Activated CD4-positive, alpha-beta T cell treated with anti-CD3 and anti-CD28 coated beads, Interleukin-2, amount 10 ng/mL, durations not matched to agents 7 days and 5 days (primary cell): ENCODE measurements around the gene MYO18B. TPM values are rescaled to one million over a fixed set of nuclear protein-coding genes. Genes with fewer than 3 reads are reported as not detected.

Experiments
- CTCF ChIA-PET: fragments of 350-600 bp; sonication (Branson Sonifier 250); formaldehyde crosslinking; loops from one replicate; lab custom pipeline; 2021; ENCODE audit warnings: antibody characterized with exemption; lab: Charles Lee
- POLR2A ChIA-PET: fragments of 350-600 bp; sonication (Branson Sonifier 250); formaldehyde crosslinking; loops from one replicate; lab custom pipeline; 2021; ENCODE audit warnings: antibody characterized with exemption; lab: Charles Lee
- DNase-seq: peaks from one replicate; pipeline ENCODE4 v3.0.0-alpha.2; 2020
- H3K27ac Mint-ChIP-seq: one replicate; pipeline ENCODE4 v1.8.0; 2021; ENCODE audit warnings: mild to moderate bottlenecking, moderate library complexity, mixed read lengths
- H3K27me3 Mint-ChIP-seq: one replicate; pipeline ENCODE4 v1.8.0; 2021; ENCODE audit warnings: mixed read lengths
- H3K36me3 Mint-ChIP-seq: one replicate; pipeline ENCODE4 v1.8.0; 2021; ENCODE audit warnings: low read depth, mixed read lengths
- H3K4me1 Mint-ChIP-seq: one replicate; pipeline ENCODE4 v1.8.0; 2021; ENCODE audit warnings: mixed read lengths
- H3K4me3 Mint-ChIP-seq: one replicate; pipeline ENCODE4 v1.8.0; 2021; ENCODE audit warnings: mild to moderate bottlenecking, moderate library complexity, mixed read lengths
- H3K9me3 Mint-ChIP-seq: one replicate; pipeline ENCODE4 v1.8.0; 2021; ENCODE audit warnings: mixed read lengths
- total RNA-seq, 2 experiments: library from RNA; stranded (reverse); gene quantifications; one replicate each; pipeline ENCODE4 v1.2.3, GENCODE V29; 2021

Gene MYO18B
- total RNA-seq, 2 experiments from 2014 or later, result 2.0 TPM

GRCh38 chr22:25996669-25997068 is 254.7 kb downstream of the MYO18B start:
- POLR2A ChIA-PET, result no interaction called here
- H3K27ac Mint-ChIP-seq, result no peak overlapping the region
- H3K9me3 Mint-ChIP-seq, result no peaks in the 10 kb centered on the region
- CTCF ChIA-PET, result no interaction called here
- no peak for DNase-seq
- peaks cover 3% of the 10 kb centered on the region for H3K27me3 Mint-ChIP-seq
- no peak overlapping the region for H3K4me3 Mint-ChIP-seq
- no peaks in the 10 kb centered on the region for H3K4me1 Mint-ChIP-seq
- no peaks in the 10 kb centered on the region for H3K36me3 Mint-ChIP-seq

GRCh38 chr22:25997886-25998775 is 256.1 kb downstream of the MYO18B start:
- Mint-ChIP-seq H3K27ac (no peak overlapping the region), H3K4me1 (no peaks in the 10 kb centered on the region), H3K27me3 (peaks cover 3% of the 10 kb centered on the region), H3K36me3 (no peaks in the 10 kb centered on the region), H3K9me3 (no peaks in the 10 kb centered on the region), H3K4me3 (no peak overlapping the region)
- ChIA-PET CTCF (no interaction called here), POLR2A (no interaction called here)
- no peak for DNase-seq

GRCh38 chr22:26002456-26002855 is 260.5 kb downstream of the MYO18B start:
- CTCF ChIA-PET, result no interaction called here
- H3K4me3 Mint-ChIP-seq, result no peak overlapping the region
- no peaks in the 10 kb centered on the region for H3K36me3 Mint-ChIP-seq
- no peak overlapping the region for H3K27ac Mint-ChIP-seq
- no peaks in the 10 kb centered on the region for H3K27me3 Mint-ChIP-seq
- DNase-seq, result no peak
- H3K9me3 Mint-ChIP-seq, result no peaks in the 10 kb centered on the region
- H3K4me1 Mint-ChIP-seq, result no peaks in the 10 kb centered on the region
- POLR2A ChIA-PET, result no interaction called here

GRCh38 chr22:26004477-26004876 is 262.5 kb downstream of the MYO18B start:
- no peaks in the 10 kb centered on the region for H3K9me3 Mint-ChIP-seq
- ChIA-PET CTCF (no interaction called here), POLR2A (no interaction called here)
- DNase-seq, result no peak
- no peak overlapping the region for H3K4me3 Mint-ChIP-seq
- no peaks in the 10 kb centered on the region for H3K36me3 Mint-ChIP-seq
- H3K4me1 Mint-ChIP-seq, result no peaks in the 10 kb centered on the region
- H3K27ac Mint-ChIP-seq, result no peak overlapping the region
- peaks cover 2% of the 10 kb centered on the region for H3K27me3 Mint-ChIP-seq

GRCh38 chr22:26008587-26008986 is 266.6 kb downstream of the MYO18B start:
- no peak for DNase-seq
- no peaks in the 10 kb centered on the region for H3K4me1 Mint-ChIP-seq
- H3K36me3 Mint-ChIP-seq, result no peaks in the 10 kb centered on the region
- POLR2A ChIA-PET, result no interaction called here
- no peak overlapping the region for H3K4me3 Mint-ChIP-seq
- CTCF ChIA-PET, result no interaction called here
- H3K27ac Mint-ChIP-seq, result no peak overlapping the region
- peaks cover 2% of the 10 kb centered on the region for H3K27me3 Mint-ChIP-seq
- H3K9me3 Mint-ChIP-seq, result no peaks in the 10 kb centered on the region

GRCh38 chr22:26016916-26017315 is 274.9 kb downstream of the MYO18B start:
- H3K4me3 Mint-ChIP-seq, result no peak overlapping the region
- POLR2A ChIA-PET, result no interaction called here
- CTCF ChIA-PET, result no interaction called here
- no peaks in the 10 kb centered on the region for H3K9me3 Mint-ChIP-seq
- H3K27me3 Mint-ChIP-seq, result peaks cover 2% of the 10 kb centered on the region
- H3K36me3 Mint-ChIP-seq, result no peaks in the 10 kb centered on the region
- H3K27ac Mint-ChIP-seq, result no peak overlapping the region
- H3K4me1 Mint-ChIP-seq, result no peaks in the 10 kb centered on the region
- no peak for DNase-seq

GRCh38 chr22:26017932-26018331 is 275.9 kb downstream of the MYO18B start:
- Mint-ChIP-seq H3K4me3 (no peak overlapping the region), H3K4me1 (no peaks in the 10 kb centered on the region), H3K36me3 (no peaks in the 10 kb centered on the region), H3K9me3 (no peaks in the 10 kb centered on the region), H3K27me3 (peaks cover 2% of the 10 kb centered on the region), H3K27ac (no peak overlapping the region)
- ChIA-PET CTCF (no interaction called here), POLR2A (no interaction called here)
- DNase-seq, result no peak

- no peaks in the 10 kb centered on the region for H3K4me1 Mint-ChIP-seq
- ChIA-PET CTCF (no interaction called here), POLR2A (no interaction called here)
- H3K36me3 Mint-ChIP-seq, result no peaks in the 10 kb centered on the region
- H3K9me3 Mint-ChIP-seq, result no peaks in the 10 kb centered on the region
- DNase-seq, result no peak
- peaks cover 2% of the 10 kb centered on the region for H3K27me3 Mint-ChIP-seq
- H3K27ac Mint-ChIP-seq, result no peak overlapping the region
- H3K4me3 Mint-ChIP-seq, result no peak overlapping the region
These were observed 277.6 kb downstream of the MYO18B start for GRCh38 chr22:26019596-26019995.

GRCh38 chr22:26021516-26021915 is 279.5 kb downstream of the MYO18B start:
- Mint-ChIP-seq H3K36me3 (no peaks in the 10 kb centered on the region), H3K4me1 (no peaks in the 10 kb centered on the region), H3K27ac (no peak overlapping the region), H3K4me3 (no peak overlapping the region), H3K9me3 (no peaks in the 10 kb centered on the region), H3K27me3 (peaks cover 1% of the 10 kb centered on the region)
- DNase-seq, result no peak
- CTCF ChIA-PET, result no interaction called here
- POLR2A ChIA-PET, result no interaction called here

- no peak for DNase-seq
- Mint-ChIP-seq H3K27ac (no peak overlapping the region), H3K9me3 (no peaks in the 10 kb centered on the region), H3K27me3 (no peaks in the 10 kb centered on the region), H3K4me3 (no peak overlapping the region), H3K4me1 (no peaks in the 10 kb centered on the region), H3K36me3 (no peaks in the 10 kb centered on the region)
- POLR2A ChIA-PET, result no interaction called here
- CTCF ChIA-PET, result no interaction called here
These were observed 281.3 kb downstream of the MYO18B start for GRCh38 chr22:26023104-26023775.

GRCh38 chr22:26025626-26026025 is 283.6 kb downstream of the MYO18B start:
- no peaks in the 10 kb centered on the region for H3K4me1 Mint-ChIP-seq

GRCh38 chr22:26027341-26027740 is 285.4 kb downstream of the MYO18B start:
- Mint-ChIP-seq H3K9me3 (no peaks in the 10 kb centered on the region), H3K4me3 (no peak overlapping the region), H3K27ac (no peak overlapping the region), H3K27me3 (no peaks in the 10 kb centered on the region), H3K4me1 (no peaks in the 10 kb centered on the region), H3K36me3 (no peaks in the 10 kb centered on the region)
- no peak for DNase-seq
- ChIA-PET POLR2A (no interaction called here), CTCF (no interaction called here)

More at GRCh38 chr22:26025626-26026025, 283.6 kb downstream of the MYO18B start:
- no peaks in the 10 kb centered on the region for H3K27me3 Mint-ChIP-seq
- no peaks in the 10 kb centered on the region for H3K9me3 Mint-ChIP-seq
- POLR2A ChIA-PET, result no interaction called here
- H3K36me3 Mint-ChIP-seq, result no peaks in the 10 kb centered on the region
- CTCF ChIA-PET, result no interaction called here
- DNase-seq, result no peak
- H3K27ac Mint-ChIP-seq, result no peak overlapping the region
- H3K4me3 Mint-ChIP-seq, result no peak overlapping the region

- no peak overlapping the region for H3K27ac Mint-ChIP-seq
- H3K4me1 Mint-ChIP-seq, result no peaks in the 10 kb centered on the region
- H3K36me3 Mint-ChIP-seq, result no peaks in the 10 kb centered on the region
- H3K4me3 Mint-ChIP-seq, result no peak overlapping the region
- H3K27me3 Mint-ChIP-seq, result no peaks in the 10 kb centered on the region
- peaks cover 10% of the 10 kb centered on the region for H3K9me3 Mint-ChIP-seq
- POLR2A ChIA-PET, result no interaction called here
- CTCF ChIA-PET, result no interaction called here
- no peak for DNase-seq
These were observed 289.7 kb downstream of the MYO18B start for GRCh38 chr22:26031641-26032040.
